ENCODE data around the gene SFXN2.

The SFXN2 gene

GRCh38 chr10:102791754-102792395, 77.4 kb downstream of the SFXN2 start:
- Histone ChIP-seq H3K4me3 (ENCODE audit: low read length, poor library complexity, severe bottlenecking) (no peak overlapping the region), H3K27me3 (ENCODE audit: insufficient read depth, low read length, poor library complexity, severe bottlenecking) (no peaks in the 10 kb centered on the region), H3F3A (ENCODE audit: low read depth) (no peaks in the 10 kb centered on the region), H4K20me1 (ENCODE audit: insufficient read depth, low read length, poor library complexity, severe bottlenecking) (peaks cover 1% of the 10 kb centered on the region), H3K4me2 (ENCODE audit: low read depth, low read length, poor library complexity, severe bottlenecking) (no peak overlapping the region), H3K9me2 (replicated peaks; ENCODE audit: low read depth, low read length) (no peaks in the 10 kb centered on the region), H3K79me2 (ENCODE audit: insufficient read depth, low read length) (peaks cover 13% of the 10 kb centered on the region; the same call in 1 of the 2 replicates), H3K36me3 (ENCODE audit: insufficient read depth, low read length) (no peaks in the 10 kb centered on the region), H3K4me1 (ENCODE audit: insufficient read depth, low read length, poor library complexity, severe bottlenecking) (no peaks in the 10 kb centered on the region), H3K9me3 (ENCODE audit: insufficient read depth, low read depth, low read length) (no peaks in the 10 kb centered on the region), H3K9ac (ENCODE audit: low read depth, low read length, poor library complexity, severe bottlenecking) (no peak overlapping the region), H2AFZ (ENCODE audit: low read length) (no peak overlapping the region)
- TF ChIP-seq CTCF (conservative IDR thresholded peaks at IDR 0.05; ENCODE audit: low read length) (no peak), EZH2phosphoT487 (IDR thresholded peaks at IDR 0.05; ENCODE audit: borderline replicate concordance) (no peak)
